SK-MEL-5 (cell line): ENCODE results near the gene BBLN. TPM values are rescaled to one million over a fixed set of nuclear protein-coding genes. Genes with fewer than 3 reads are reported as not detected.
"Not testable (repeated sequence)": the region's sequence is repeated elsewhere in the genome, so short reads cannot be mapped to it uniquely, and the experiment has no call there.

ENCODE experiments used
- DNase-seq: peaks from one replicate; pipeline ENCODE4 v3.0.0-alpha.2; 2016; ENCODE audit warnings: low read depth, low spot score
- in situ Hi-C: cut with HindIII; loops from 2 replicates; pipeline ENCODE4 v1.10.0; 2016; ENCODE audit warnings: low sequenced_read_pairs, high pct_unique_total_duplicates, low pct_unique_long_range_greater_than_20kb
- polyA plus RNA-seq, 2 experiments: library from polyadenylated mRNA; depleted of rRNA; stranded (reverse); fragments of >200 nt; gene quantifications; 2 replicates each; pipeline ENCODE4 v1.2.3, GENCODE V29; 2015
- total RNA-seq: library from RNA; depleted of rRNA; stranded (reverse); fragments of >200 nt; shearing (Covaris generic); gene quantifications from 2 replicates; pipeline ENCODE4 v1.2.3, GENCODE V29; 2014; rRNA removed

BBLN gene, protein sequence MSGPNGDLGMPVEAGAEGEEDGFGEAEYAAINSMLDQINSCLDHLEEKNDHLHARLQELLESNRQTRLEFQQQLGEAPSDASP
- total RNA-seq = 102 and 133 TPM in 2 replicates
- 161 and 300 TPM in 2 replicates for polyA plus RNA-seq (2015; cell fraction: cytosol; rRNA removed)
- polyA plus RNA-seq (2015; cell fraction: nucleus; rRNA removed) = 36.6 and 40.7 TPM in 2 replicates

DNA sequence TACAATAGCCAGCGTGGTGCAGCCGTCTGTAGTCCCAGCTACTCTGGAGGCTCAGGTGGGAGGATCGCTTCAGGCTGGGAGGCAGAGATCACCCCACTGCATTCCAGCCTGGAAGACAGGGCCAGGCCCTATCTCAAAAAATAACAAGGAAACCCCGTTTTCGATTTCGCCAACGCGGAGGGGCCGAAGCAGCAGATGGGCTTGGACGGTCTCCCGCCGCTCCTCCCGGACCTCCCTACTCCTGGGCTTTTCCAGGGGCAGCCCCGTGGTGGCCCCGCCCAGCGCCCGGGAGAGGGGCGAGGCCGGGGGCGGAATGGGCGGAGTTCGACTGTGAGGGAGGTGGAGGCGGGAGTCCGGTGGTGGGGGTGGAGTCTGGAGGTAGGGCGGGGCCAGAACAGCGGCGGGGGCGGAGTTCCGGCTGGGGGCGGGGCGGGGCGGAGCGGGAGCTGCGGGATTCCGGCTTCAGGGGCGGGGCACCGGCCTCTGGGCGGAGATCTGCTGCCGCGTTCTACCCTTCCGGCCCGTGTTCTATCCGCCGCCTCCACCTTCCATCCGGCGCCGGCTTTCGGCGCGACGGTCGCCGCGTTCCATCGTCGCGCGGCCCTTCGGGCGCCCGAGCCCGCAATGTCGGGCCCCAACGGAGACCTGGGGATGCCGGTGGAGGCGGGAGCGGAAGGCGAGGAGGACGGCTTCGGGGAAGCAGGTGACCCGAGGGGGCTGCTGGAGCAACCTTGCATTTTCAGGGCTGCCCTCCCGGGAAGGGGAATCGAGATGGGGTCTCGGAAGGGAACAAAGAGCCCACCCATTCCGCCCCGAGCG lies at the start of gene BBLN:
Gene BBLN, plus strand, starts transcription at position 482 of the 819 bp plus-strand sequence. Its CDS starts 143 bp downstream, at position 625.
- in situ Hi-C loops = no loop called here
- DNase-seq = peak; percentile 93

DNA sequence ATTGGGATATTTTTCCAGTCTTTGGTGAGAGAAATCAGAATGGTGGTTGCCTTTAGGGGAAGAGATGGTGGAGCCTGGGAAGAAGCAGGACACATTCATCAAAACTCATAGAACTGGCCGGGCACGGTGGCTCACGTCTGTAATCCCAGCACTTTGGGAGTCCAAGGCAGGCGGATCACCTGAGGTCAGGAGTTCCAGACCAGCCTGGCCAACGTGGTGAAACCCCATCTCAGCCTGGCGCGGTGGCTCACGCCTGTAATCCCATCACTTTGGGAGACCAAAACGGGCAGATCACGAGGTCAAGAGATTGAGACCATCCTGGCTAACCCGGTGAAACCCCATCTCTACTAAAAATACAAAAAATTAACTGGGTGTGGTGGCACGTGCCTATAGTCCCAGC lies 48.3 kb upstream of the BBLN start:
- in situ Hi-C loops, DNase-seq: not testable (repeated sequence)

DNA sequence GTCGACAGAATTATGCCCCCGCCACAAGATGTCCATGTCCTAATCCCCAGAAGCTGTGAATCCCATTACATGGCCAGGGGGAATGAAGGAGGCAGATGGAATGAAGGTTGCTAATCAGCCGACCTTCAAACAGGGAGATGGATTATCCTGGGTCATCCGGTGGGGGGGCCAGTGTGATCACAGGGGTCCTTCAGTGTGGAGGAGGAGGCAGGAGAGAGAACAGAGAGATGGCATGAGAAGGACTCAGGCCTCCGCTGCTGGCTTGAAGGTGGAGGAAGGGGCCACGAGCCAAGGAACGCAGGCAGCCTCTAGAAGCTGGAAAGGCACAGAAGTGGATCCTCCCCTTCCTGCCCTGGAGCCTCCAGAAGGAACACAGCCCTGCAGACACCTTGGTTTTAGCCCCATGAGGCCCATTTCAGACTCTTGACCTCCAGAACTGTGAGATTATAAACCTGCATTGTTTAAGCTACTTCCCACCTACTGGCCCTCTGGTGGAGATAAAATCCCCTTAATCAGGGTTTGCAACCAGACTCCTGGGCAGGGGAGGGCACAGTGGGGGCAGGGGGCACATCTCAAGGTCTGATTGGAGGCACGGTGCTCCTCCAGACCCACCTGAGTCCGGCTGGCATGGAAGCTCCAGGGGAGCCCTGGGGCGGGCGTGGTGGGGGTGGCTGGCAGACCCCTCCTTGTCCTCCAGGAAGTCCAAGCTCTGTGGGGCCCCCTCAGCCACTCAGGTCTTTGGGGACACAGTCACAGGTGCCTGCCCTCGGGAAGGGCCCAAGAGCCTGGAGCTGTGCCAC lies 46.3 kb upstream of the BBLN start:
- DNase-seq = no peak
- in situ Hi-C loops = no loop called here

DNA sequence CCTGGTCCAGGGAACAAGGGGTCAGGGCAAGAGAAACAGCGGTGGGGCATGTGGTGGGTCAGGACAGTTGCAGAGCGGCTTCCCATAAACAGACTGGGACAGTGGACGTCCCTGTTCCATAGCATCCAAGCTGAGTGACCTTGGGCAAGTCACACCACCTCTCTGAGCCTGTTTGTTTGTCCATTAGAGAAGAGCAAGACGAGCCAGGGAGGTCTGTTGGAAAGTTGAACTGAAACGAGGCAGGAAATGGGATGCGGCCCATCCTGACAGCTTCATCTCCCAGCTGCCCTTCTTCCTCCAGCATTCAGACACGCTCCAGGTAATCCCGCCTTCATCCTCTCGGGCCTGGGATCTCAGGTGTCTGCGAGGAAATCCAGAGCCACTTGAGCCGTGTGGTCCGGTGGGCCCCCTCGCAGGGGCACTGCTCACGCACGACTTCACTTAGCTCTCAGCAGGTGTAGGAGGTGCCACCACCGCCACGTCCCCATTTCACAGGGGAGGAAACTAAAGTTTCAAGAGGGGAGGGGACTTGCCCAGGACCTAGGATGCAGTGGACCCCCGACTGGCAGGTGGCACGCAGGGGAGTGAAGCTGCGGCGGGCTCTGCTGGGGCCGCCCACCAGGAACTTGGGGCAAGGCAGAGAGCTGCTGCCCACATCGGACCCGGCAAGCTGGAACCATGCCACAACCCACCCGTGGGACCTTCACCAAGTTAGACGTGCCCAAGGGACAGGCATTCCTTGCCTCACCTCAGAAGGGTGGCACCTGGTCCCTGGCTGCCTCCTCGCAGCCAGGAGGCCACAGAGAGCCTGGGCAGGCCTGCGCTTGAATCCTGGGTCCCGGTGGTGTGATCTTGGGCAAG lies 45.5 kb upstream of the BBLN start:
- in situ Hi-C loops = no loop called here
- no peak for DNase-seq

DNA sequence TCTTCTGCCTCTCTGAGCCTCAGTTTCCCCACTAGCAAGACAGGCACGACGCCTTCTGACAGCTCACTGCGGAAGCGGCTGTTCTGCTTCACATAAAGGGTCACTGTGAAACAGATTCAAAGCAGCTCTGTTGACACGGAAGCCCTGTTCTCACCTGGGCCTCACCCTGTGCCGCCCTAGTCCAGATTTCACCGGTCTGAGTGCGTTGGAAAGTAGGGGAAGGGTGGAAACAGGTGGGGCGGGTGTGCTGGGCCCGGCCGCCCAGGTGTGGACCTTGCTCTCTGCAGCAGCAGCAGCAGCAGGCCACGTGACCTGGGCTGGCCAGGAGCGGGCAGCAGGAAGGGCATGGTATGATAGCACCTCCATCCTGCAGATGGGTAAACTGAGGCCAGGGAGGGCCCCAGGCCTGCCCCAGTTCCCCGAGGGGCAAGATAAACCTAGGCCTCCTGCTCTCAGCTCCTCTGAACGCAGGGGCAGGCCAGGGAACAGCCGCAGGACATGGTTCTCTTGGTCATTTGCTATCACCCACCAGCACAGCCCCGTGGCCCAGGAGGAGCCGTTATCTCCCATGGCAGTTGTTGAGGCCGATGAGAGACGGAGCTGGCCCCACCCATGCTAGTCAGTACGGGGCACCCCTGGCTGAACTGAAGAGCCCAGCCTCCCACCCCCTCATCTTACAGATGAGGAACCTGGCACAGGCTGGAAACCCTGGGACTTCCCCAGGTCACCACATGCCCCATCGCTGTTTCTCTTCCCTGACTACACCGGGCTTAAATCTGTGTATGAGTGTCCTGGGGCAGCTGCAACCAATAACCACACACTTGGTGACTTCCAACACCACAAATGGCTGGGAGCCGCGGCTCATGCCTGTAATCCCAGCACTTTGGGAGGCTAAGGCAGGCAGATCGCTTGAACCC lies 44.6 kb upstream of the BBLN start:
- in situ Hi-C loops = no loop called here
- DNase-seq = no peak

DNA sequence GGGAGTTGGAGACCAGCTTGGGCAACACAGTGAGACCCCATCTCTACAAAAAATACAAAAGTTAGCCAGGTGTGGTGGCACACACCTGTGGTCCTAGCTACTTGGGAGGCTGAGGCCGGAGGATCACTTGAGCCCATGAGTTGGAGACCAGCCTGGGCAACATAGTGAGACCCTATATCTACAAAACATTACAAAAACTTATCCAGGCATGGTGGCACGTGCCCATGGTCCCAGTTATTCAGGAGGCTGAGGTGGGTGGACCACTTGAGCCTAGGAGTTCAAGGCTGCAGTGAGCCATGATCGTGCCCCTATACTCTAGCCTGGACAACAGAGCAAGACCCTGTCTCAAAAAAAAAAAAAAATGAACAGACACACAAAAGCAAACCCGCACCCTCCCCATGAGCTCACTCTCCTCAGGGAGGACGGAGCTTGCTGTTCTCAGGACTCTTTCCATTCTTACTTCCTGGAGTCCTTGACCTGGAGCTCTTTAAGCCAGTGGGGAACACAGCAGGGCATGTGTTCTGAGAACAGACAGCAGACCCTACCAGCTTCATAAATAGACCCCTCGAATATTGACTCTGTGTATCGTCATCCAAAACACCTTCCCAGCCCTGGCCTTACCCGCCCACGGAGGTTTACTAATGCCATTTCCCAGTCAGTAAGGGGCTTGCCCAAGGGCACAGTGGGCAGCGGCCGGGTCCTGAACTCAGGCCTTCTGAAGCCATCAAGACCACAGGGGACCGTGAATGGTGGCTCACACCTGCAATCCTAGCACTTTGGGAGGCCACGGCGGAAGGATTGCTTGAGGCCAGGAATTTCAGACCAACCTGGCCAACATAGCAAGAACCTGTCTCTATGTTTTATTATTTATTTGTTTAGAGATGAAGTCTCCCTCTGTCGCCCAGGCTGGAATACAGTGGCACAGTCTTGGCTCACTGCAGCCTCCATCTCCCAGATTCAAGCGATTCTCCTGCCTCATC lies 43.7 kb upstream of the BBLN start:
- DNase-seq = no peak
- in situ Hi-C loops = no loop called here

DNA sequence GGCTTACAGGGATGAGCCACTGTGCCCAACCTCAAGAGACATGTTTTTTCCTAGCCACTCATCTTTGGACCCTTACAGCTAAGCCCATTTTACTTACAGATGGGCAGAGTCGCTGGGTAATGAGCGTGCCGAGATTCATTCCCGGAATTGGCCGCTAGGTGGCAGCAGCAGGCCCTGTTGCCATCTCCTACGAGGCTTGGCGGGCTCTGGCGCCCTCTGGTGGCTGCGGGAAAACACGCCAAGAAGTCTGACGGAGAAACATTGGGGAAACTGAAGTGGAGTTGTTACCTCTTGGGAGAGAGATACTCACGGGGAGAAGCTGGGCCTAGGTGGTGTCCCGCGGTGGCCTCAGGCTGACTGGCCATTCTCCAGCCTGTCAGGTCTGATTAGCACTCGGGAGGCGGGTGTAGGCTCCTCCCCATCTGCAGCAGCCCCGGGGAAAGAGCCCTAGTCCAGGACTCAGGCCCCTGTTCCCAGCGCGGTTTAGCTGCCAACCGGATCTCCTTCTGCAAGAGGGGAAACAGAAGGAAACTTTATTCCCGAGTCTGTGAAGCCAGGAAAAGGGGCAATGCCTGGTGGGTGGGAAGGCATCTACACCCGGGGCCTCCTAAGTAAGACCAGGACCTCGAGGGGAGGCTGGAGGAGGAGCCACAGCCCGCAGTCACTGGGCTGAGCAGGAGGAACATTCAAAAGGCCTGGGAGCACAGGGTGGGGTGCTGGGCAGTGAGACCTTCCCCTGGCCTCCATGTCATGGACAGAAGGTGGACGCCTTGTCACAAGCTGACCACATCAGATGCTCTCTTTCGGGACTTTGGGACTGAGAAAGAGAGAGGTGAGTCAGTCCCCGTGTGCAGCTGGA lies 42.2 kb upstream of the BBLN start:
- DNase-seq = peak; percentile 92
- in situ Hi-C loops = no loop called here

DNA sequence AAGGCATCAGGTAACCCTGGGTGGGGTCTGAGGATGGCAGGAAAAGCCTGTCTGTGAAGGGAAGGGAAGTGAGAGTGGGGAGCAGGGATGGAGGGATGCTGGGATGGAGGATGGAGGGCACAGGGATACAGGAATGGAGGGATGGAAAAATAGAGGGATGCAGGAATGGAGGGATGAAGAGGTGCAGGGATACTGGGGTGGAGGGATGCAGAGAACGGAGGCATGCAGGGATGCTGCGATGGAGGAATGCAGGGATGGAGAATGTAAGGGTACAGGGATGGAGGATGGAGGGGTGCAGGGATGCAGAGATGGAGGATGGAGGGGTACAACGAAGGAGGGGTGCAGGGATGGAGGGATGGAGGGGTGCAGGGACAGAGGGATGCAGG lies 41.6 kb upstream of the BBLN start:
- in situ Hi-C loops = no loop called here
- no peak for DNase-seq

DNA sequence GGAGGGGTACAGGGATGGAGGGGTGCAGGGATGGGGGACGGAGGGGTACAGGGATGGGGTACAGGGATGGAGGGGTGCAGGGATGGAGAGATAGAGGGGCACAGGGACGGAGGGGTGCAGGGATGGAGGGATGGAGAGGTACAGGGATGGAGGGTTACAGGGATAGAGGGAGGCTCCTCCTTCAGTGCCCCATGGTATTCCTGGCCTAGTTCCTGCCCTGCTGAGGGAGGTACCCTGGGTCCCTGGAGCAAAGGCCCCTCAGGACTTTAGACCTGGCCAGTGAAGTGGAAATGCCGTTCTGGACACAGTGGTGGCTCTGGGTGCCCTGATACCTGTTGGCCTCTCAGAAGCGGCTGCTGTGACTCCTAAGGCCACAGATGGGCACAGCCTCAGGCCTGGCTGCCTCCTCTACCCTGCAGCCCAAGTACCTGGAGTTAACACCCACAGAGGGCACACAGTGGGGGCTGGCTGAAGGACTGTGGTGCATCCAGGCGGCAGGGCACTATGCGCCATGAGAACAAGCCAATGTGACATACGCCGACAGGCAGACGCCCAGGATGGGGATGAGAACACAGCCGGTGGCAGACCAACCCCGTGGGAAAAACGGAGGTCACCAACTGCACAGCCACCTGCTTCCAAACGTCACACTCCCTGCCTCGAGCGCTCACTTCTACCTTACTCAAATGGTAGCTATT lies 40.9 kb upstream of the BBLN start:
- in situ Hi-C loops = no loop called here
- DNase-seq = no peak

DNA sequence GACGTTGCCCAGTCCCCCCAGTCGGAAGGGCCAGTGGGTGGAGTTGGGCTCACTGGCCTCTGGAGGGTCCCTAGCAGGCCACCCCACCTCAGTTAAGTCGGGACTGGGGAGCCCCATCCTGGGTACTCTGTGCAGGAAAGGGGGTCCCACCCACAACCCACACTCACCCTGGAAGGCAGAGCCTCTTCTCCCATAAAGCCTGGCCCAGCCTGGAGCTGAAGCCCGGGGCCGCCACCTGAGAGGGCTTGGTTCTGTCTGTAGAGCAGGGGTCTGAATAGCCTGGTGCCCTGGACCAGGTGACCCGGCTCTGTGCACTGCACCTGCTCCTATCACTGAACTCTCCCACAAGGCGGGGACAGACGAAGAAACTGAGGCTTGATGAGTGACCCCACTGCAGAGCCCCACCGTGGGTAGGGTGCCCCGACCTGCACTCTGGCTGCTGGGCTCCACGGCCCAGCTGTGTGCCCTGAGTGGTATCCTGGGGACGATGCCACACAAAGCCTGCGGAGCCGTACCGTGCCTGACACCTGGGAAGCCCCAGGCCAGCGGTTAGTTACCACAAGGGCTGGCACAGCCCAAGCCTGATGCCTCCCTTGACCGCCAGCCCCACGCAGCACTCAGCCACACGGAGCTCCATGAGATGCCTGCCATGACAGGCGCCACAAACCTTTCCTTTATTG lies 39.9 kb upstream of the BBLN start:
- DNase-seq = no peak
- in situ Hi-C loops = no loop called here

DNA sequence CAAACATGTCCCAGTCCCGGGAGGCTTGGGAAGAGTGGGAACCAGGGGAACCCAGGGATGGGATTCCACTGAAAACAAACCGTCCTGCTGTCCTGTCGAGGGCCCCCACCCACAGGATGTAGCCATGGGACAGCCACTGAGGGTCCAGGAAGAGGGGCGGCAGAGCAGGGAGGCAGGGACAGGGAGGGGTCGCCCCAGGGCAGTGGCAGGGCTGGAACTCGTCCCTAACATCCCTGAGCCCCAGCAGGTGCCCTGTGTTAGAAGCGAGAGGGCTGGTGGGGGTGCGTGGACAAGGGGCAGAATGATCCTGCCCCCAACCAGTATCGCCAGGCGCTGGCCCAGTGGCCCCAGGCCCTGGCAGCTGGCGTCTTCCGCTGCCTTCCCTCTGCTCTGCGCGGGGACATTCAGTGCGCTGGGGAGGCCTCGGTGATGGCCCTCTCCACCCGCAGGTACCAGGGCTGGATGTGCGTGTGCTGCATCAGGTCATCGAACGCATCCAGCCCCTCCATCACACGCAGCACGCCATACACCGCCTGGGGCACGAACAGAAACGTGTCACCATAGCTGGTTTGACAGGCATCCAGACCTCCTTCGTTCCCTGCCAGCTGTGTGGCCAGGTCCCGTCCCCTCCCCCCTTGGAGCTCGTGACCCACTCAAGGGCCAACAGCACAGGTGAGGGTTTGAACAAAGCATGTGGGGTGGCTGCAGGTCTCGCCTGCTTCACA lies 39.2 kb upstream of the BBLN start:
- DNase-seq = no peak
- in situ Hi-C loops = no loop called here

DNA sequence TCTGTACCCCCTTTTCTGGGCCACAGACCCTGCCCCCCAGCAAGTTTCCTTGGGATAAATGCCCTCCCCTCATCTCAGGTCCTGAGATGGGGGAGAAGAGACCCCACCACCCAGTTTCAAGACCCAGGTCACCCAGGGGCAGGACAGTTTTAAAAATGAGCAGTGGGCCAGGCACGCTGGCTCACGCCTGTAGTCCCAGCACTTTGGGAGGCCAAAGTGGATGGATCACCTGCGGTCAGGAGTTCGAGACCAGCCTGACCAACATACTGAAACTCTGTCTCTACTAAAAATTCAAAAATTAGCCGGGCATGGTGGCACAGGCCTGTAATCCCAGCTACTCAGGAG lies 38.6 kb upstream of the BBLN start:
- in situ Hi-C loops = no loop called here
- DNase-seq = no peak
